NCI-H2227 (cell line): ENCODE data around the gene SLC5A6.

ENCODE experiments used
- DNase-seq: peaks from one replicate; lab custom pipeline; 2025; ENCODE audit not compliant: unreplicated experiment; lab: John Stamatoyannopoulos, UW

The SLC5A6 gene

DNA sequence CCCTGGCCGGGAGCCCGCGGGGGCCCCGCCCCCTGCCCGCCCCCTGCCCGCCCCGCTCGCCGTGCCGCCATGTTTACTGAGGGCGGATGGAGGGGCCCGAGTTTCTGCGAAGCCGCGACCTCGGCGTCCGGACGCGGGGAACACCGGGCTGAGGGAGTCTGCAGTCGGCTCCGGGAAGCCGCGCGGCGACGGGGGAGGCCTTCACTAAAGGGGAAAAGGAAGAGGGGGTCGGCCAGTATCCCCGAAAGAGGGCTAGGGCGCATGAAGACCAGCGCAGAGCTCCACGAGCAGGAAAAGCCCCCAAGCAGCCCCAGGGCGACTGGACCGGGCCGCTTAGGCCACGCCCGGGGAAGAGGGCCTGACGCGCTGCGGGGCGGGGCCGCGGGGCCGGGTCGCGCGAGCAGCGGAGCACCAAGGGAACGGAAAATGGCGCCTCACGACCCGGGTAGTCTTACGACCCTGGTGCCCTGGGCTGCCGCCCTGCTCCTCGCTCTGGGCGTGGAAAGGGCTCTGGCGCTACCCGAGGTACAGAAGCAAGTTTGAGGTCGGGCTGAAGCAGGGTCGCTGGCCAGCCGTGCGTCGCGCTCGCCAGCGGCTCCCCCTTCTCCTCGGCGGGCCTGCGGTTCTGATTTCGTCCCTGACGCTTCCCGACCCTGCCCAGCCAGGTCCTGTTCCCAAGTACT lies at the start of gene SLC5A6, which contains the start of gene ATRAID:
Gene SLC5A6 (minus strand): TSS at position 326 of the 683 bp plus-strand sequence. CDS start 4,618 bp downstream, outside the sequence.
Gene ATRAID (plus strand): TSS at position 99 of the 683 bp plus-strand sequence. CDS start 328 bp downstream, at position 427.
- peak; percentile 94 for DNase-seq

DNA sequence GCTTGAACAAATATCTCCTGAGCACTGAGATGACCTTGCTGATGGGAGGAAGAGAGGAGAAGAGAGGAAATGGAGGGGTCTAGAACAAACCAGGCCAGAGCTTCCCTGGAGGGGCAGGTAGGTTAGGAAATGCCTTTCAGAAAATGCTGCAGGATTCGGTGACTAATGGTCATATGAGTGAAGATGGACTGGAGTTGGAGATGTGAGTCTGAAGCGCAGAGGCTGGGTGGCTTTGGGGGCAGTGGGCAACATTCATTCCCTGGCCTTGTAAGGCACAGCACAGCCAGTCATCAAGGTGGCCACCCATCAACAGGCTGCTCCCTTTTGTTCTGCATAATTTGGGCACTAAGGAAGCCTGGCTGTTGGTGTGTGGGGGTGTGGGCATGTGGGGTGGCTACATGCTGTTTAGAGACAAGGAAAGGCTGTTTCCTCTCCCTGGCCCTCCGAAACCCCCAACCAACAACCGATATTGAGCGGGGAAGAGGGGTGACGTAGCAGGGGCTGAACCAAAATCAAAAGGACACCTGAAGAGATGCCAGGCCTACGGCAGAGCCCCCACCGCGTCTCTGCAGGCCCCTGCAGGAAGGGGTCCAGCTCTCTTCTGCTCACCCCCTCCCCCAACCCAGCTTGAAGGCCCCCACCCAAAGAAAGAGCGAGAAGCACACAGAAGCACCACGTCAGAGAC lies 49.3 kb upstream of the SLC5A6 start:
- DNase-seq, result no peak

DNA sequence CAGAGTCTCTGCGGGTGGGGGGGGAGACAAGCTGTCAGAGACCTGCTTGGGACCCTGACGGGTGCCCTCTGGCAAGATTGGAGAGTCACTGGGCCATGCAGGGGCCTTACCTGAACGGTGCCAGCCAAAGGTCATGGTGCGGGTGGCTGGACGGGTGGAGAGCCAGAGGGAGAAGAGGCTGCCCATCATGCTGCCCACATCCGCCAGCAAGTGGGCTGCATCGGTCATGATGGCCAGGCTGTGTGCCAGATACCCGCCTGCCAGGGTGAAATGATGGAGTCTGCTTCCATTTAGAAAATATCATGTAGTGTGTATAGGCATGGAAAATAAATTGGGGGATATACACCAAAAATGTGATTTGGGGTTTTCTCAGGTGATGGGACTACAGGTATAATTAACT lies 46.0 kb upstream of the SLC5A6 start:
- DNase-seq, result no peak

DNA sequence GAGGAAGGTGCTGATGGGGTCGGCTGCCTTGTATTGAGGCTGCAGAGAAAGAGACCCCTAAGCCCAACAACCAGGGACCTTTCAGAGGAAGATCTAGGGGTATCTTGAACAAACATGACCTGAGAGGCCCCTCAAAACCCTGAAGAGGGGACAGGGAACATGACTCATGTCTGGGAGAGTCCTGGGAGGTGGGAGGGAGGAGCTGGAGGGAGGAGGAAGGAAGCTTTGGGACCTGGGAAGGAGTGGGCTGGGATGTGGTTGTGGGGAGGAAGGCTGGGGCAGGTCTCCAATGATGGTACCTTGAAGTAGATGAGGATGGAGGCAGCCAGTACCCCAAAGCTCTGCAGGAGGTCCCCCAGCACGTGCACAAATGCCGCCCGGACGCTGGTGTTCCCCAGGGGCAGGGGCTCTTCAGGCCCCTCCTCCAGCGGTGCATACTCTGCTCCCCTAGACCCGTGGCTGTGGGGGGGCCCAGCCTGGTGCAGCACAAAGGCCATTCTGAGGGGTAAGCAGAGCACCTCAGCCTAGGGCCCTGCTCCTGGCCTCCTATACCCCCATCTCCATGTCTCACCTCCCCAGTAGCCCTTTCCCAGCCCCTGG lies 44.9 kb upstream of the SLC5A6 start:
- no peak for DNase-seq

DNA sequence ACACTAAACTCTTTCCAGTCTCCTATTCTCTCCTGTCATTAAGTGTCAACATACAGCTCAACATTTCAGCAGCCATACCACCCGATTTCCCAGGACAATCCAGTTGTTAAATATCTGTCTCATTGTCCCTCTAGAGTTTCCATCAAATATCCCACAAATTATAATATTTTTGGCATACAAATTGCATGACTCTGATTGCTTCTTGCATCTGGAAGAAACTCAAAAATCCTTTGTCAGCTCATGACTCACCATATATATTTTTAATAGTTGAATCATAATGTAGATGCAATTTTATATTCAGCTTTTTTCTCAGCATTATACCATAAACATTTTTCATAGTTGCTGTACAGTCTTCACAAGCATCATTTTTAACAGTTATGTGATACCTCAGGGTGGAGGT lies 43.6 kb upstream of the SLC5A6 start:
- DNase-seq, result no peak

DNA sequence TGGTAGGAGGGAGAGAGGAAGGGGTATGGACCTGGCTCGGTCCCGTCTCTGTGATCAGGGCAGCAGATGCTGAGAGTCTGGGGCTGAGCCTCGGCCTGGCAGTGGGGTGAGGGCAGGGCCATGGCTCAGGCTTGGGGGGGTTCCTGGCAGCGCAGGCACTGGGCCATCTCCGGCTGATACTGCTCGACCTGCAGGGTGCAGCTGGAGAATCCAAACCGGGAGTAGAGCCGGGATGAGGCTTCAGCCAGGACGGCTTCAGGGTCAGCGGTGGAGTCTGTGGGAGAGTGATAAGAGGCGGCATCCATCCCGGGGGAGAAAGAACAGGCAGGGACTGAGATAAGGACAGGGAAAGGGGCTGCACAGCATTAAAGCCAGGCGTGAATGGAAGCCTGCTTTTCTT lies 43.1 kb upstream of the SLC5A6 start:
- DNase-seq, result no peak

DNA sequence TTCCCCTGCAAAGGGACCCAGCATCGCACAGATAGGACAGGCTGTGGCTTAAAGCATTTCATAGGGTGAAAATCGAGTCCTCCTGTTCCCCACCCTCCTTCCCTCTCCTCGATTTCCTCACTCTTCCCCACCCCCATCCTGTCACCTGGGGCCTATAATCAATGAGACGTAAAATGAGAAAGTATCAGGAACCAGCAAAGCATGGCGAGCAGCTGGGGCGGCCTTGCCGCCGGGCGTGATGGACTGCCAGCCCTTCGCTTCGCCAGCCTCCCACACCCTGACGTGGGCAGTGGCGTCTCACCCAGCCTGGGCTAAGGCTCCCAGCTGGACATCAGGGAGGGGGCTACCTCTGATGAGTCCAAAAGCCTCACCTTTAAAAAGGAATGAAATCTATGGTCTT lies 39.7 kb upstream of the SLC5A6 start:
- DNase-seq, result no peak

DNA sequence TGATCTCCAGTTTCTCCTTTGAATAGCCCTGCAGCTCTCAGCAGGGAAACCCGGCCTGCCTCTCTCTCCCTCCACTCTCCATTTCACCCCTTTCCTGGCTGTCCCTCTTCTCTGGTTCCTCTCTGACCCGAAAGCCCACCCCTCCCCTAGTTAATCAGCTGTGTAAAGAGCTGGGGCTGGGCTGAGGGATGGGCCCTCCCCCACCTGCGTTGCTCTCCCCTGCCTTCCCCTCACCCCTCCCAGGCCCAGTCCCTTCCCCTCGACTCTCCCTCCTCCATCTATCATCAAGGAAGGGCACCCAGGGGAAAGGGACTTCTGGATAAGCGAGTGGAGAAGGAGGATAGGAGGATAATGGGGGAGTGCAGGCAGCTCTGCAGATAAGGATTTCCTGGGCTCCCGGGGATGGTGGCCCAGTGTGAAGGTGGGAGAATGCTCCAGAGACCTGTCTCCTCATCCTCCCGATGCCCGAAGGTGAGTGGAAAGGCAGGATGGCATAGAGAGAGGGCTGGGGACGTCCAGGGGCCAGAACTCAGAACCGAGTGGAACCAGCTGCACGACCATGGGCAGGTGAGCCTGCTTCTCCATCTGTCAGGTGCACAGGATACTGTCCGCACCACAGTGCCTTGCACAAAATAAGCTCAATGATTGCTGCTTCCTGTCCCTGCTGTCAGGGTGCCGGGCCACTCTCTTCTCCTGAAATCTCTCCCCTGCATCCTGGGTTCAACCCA lies 38.7 kb upstream of the SLC5A6 start:
- no peak for DNase-seq

DNA sequence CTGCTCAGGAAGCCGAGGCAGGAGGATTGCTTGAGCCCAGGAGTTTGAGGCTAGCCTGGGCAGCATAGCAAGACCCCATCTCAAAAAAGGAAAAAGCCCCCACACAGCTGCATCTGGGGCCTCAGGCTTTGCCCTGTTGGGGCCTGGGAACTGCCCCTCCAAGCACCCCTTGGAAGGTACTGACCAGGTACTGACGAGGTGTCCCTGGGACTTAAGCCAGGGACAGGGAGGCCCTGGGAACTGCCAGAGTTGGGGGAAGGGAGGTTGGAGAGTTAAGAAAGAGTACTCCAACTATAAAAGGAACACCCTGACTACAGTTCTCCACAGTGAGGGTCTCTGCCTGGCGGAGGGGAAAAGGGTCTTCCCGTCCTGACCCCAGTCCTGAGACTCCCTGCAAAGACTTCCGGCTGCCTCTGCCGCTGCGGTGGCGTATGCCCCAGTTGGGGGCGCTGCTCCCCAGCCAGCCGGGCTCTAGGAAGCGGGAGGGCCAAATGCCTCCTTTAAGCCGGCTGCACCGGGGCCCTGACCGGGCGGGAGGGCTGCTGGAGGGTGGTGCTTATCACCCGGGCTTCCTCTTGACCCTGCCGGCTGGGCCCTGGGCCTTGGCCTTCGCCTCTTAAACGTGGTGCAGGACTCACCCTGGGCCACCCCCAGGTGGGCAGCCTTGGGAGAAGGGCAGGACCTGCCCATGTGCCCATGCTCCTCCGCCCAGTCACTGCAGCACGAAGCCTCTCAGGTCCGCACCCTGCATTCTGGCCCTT lies 38.0 kb upstream of the SLC5A6 start:
- peak; percentile 67 for DNase-seq

DNA sequence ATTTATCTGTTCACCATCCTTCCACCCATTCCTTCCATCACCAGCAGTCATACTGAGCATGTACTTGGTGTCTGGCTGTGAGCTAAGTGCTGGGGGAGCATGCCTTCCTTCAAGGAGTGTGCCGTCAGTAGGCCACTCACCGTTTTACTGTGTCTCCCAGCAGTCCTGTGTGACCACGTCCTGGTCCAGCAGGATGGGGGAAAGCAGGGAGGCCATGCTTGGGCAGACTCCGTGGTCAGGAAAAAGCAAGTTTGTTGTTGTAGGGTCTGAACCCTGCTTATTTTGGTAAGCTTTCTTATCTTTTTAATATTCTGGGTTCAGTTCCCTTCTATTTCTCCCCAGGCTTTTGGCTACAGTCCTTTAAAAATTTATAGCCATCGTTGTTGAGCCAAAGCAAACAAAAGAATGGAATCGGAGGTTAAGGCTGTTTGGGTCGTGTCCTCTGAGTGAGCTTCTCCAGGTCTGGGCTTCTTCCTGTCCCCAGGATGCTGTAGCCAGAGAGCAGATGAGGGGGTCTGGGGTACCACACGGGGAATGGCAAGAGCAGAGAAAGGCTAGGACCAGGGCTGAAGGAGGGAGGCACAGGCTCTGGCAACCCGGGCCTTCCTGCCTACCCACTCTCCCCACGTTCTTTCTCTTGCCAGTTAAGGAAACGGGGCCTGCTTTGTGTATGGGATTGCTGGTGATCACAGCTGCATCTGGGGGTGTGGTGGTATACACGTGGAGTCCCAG lies 37.3 kb upstream of the SLC5A6 start:
- DNase-seq, result no peak

DNA sequence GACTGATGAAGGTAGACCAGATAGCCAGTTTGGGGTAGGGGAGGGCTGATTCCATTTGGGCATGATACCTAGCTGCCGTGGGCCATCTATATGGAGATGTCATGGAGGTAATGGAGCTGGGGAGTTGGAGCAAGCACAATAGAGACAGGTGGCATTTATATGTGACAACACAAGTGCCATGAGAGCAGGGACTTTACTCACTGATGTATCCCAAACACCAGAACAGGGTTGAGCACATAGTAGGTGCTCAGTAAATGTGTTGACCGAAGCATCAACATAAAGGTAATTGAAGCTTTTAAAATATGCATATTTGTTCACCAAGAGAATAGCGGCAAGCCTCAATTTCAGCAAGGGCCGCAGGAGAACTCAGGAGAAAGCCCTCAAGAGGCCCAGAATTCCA lies 35.8 kb upstream of the SLC5A6 start:
- DNase-seq, result no peak

DNA sequence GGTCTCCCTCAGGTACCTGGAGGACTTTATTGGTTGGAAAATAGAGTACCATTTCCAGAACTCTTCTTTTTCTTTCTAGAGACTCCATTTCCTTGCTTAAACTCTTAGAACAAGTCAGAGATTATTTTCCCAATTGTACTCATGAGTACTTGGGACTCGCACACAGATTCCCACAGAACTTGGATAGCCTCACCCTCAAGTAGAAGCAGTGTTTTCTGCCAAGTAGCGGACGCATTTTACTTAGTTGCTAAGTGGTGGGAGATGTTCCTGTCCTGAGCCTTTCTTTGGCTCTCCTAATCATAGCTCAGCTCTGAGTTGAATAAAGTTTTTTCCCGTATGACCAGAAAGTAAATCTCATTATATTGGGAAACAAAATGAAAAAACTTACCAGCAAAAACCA lies 33.6 kb upstream of the SLC5A6 start:
- DNase-seq, result no peak

DNA sequence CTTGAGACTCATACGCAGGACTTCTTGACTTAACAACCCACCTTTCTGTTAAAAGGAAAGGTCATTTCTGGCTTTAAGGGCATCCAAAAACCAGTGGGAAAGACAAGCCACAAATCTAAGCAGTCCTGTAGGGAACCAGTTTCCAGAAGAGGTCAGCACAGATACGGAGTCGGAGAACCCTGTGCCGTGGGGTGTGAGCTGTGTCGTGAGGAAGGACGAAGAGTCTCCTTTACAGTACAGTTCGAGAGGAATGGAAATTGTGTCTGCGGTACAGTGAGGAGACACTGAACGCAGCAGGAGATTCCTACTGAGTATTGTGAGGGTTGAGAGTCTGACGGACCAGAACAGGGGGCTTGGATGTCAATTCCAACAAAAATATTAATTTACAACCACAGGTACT lies 33.0 kb upstream of the SLC5A6 start:
- DNase-seq, result no peak

DNA sequence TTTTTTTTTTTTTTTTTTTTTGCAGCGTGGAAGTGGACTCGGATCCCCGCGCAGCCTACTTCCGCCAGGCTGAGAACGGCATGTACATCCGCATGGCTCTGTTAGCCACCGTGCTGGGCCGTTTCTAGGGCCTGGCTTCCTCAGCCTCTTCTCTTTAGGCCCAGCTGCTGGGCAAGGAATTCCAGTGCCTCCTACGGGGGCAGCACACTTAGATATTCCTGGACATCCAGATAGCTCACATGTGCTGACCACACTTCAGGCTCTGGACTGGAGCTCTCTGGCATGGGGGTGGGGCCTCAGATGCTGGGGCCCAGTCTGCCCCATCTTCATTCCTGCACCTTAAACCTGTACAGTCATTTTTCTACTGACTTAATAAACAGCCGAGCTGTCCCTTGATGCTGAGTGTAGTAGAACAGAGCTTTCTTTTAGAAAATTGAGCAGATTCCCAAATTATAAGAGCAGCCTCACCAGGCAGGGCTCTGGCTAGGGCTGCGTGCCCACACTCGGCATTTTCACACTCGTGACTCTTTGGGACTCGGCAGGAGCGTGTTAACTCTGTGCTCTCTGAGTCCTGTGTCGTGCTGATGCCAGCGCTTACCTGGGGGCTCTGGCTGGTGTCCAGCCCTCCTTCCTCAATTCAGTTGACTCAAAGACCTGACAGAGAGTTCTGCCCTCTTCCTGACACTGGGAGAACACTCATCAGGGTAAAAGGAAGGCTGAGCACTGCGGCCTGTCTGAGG lies 31.5 kb upstream of the SLC5A6 start:
- DNase-seq, result no peak

DNA sequence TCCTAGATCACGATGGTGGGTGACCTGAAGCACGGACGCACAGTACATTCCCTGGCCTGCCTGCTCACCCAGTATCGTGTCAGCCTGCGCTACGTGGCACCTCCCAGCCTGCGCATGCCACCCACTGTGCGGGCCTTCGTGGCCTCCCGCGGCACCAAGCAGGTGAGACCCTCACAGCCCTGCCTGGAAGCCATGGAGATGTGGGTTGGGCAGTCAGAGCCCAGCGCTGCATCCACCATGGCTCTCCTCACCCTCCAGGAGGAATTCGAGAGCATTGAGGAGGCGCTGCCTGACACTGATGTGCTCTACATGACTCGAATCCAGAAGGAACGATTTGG lies 30.5 kb upstream of the SLC5A6 start:
- DNase-seq, result no peak

DNA sequence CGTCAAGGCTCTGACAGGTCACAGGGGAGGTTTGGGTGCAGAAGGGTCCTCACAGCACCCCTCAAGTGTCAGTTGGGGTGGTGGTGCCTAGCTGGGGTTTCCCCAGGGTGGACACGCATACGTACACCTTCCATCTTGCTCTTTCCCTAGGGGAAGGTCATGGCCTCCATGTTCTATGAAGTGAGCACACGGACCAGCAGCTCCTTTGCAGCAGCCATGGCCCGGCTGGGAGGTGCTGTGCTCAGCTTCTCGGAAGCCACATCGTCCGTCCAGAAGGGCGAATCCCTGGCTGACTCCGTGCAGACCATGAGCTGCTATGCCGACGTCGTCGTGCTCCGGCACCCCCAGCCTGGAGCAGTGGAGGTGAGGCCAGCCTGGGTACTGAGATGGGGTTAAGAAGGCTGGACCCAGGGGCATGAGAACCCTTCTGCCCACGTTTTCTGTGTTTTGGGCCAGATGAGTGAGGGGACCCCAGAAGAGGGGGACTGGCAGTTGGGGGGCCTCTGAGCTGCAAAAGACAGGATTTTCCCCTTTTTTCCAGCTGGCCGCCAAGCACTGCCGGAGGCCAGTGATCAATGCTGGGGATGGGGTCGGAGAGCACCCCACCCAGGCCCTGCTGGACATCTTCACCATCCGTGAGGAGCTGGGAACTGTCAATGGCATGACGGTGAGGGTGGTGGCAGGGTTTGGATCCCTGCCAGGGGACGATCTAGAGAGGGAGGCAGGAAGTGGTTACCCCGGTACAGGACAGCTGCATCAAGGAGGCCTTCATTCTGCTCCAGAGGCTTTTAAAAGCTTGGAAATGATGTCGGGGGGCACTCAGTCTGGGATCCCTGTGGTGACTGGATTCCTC lies 29.9 kb upstream of the SLC5A6 start:
- DNase-seq, result no peak

DNA sequence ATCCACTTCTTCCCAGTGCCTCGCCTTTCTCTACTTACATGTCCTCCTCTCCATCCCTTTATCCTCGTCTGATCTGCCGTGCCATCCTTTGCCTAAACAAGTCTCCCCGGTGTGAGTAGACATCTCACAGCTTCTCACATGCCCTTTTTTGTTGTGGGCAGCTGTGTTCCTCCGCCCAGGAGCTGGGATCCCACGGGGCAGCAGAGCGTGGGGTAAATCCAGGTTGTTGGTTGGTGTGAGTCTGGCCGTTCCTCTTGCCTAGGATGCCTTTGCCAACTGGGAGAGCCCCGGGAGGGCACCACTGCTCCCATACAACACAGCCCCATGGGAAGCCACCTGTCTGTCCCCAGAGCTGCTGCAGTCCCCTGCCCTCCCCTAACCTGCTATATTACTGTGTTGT lies 28.3 kb upstream of the SLC5A6 start:
- no peak for DNase-seq

DNA sequence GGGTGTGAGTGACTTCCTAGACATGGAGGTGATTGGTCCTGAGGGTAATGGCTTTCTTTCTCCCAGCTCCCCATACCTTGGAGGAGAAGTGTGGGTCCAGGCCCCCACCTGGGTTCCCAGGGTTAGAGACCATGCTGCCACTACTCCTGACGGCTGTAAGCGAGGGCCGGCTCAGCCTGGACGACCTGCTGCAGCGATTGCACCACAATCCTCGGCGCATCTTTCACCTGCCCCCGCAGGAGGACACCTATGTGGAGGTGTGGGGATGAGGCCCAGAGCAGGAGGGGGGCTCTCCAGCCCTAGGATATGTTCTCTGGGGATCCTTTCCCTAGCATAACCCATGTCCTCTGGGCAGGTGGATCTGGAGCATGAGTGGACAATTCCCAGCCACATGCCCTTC lies 26.9 kb upstream of the SLC5A6 start:
- no peak for DNase-seq
